HK-2 (cell line): ENCODE results near the gene ERAP2.
"Not testable (repeated sequence)": the region's sequence is repeated elsewhere in the genome, so short reads cannot be mapped to it uniquely, and the experiment has no call there.

ENCODE experiments used
- DNase-seq: peaks from one replicate; pipeline ENCODE4 v3.0.0-alpha.2; 2018; ENCODE audit not compliant: unreplicated experiment

The ERAP2 gene

GRCh38 chr5:96863949-96864584 is 12.2 kb upstream of the ERAP2 start:
- DNase-seq = no peak

GRCh38 chr5:96864922-96865530 is 11.3 kb upstream of the ERAP2 start:
- no peak for DNase-seq

- no peak for DNase-seq
Observed at GRCh38 chr5:96868603-96869371, 7.5 kb upstream of the ERAP2 start.

GRCh38 chr5:96869372-96869641 is 7.0 kb upstream of the ERAP2 start:
- no peak for DNase-seq

GRCh38 chr5:96870094-96871026 is 5.9 kb upstream of the ERAP2 start:
- no peak for DNase-seq

GRCh38 chr5:96871027-96871399 is 5.3 kb upstream of the ERAP2 start:
- DNase-seq = no peak

GRCh38 chr5:96871686-96872085 is 4.6 kb upstream of the ERAP2 start:
- no peak for DNase-seq

GRCh38 chr5:96873449-96873848 is 2.9 kb upstream of the ERAP2 start:
- no peak for DNase-seq

GRCh38 chr5:96874631-96875030 is 1.7 kb upstream of the ERAP2 start:
- DNase-seq = no peak

GRCh38 chr5:96875791-96876291 is 459 bp upstream of the ERAP2 start:
- DNase-seq = no peak

GRCh38 chr5:96876977-96877469 is 723 bp downstream of the ERAP2 start:
- DNase-seq = not testable (repeated sequence)

GRCh38 chr5:96879665-96880064 is 3.4 kb downstream of the ERAP2 start:
- no peak for DNase-seq

GRCh38 chr5:96880444-96881164 is 4.3 kb downstream of the ERAP2 start:
- DNase-seq = no peak

- no peak for DNase-seq
Observed at GRCh38 chr5:96881511-96882115, 5.3 kb downstream of the ERAP2 start.

GRCh38 chr5:96883871-96884270 is 7.6 kb downstream of the ERAP2 start:
- DNase-seq = no peak

- DNase-seq = no peak
Observed at GRCh38 chr5:96884995-96885394, 8.7 kb downstream of the ERAP2 start.

- no peak for DNase-seq
Observed at GRCh38 chr5:96885518-96886338, 9.4 kb downstream of the ERAP2 start.

- peak; percentile 26 for DNase-seq
Observed at GRCh38 chr5:96893342-96893741, 17.0 kb downstream of the ERAP2 start.

- DNase-seq = no peak
Observed at GRCh38 chr5:96896276-96896675, 20.0 kb downstream of the ERAP2 start.

GRCh38 chr5:96896806-96897205 is 20.5 kb downstream of the ERAP2 start:
- no peak for DNase-seq
